Thyroid gland (tissue), 4 donors: ENCODE measurements around the gene JPH2.

Source experiments
- CTCF ChIP-seq, 6 experiments: fragments of 200-600 bp in 3 of 6; fragments of 450-650 bp in 3 of 6; sonication (generic) in 3 of 6; IDR thresholded peaks; one replicate each; pipeline ENCODE4 v1.5.1; 2016 to 2019; ENCODE audit warnings: antibody characterized with exemption in 6 of 6, mild to moderate bottlenecking in 2 of 6, inconsistent platforms in 1 of 6, moderate library complexity in 1 of 6
- POLR2A ChIP-seq, 2 donors: fragments of 450-650 bp; IDR thresholded peaks; one replicate each; pipeline ENCODE4 v1.6.1; 2017; ENCODE audit warnings: antibody characterized with exemption in 2 of 2, mild to moderate bottlenecking in 2 of 2, moderate library complexity in 1 of 2

GRCh38 chr20:44180814-44181213 lies 6.2 kb downstream of the JPH2 start:
- TF ChIP-seq POLR2A (IDR thresholded peaks at IDR 0.05) (no peak), CTCF (IDR thresholded peaks at IDR 0.05) (no peak)
